Mammary epithelial cell (primary cell): Measurements from ENCODE around the gene ITGB2.

Experiments used
- CTCF ChIP-seq, 2 donors: IDR thresholded peaks in 1 of 2; conservative IDR thresholded peaks in 1 of 2; 2 replicates each; pipeline ENCODE4 v1.5.1; 2011 to 2012; ENCODE audit warnings: inconsistent platforms in 2 of 2, low read length in 2 of 2, mild to moderate bottlenecking in 2 of 2, control low read depth in 1 of 2, low read depth in 1 of 2; ENCODE audit not compliant: insufficient read depth in 1 of 2; ENCODE audit errors: extremely low read depth in 1 of 2
- EZH2 ChIP-seq: IDR thresholded peaks from 2 replicates; pipeline ENCODE4 v1.6.1; 2012; ENCODE audit warnings: low read length, inconsistent platforms, borderline replicate concordance

- TF ChIP-seq CTCF (conservative IDR thresholded peaks at IDR 0.05 in 1 of 2, IDR thresholded peaks at IDR 0.05 in 1 of 2; ENCODE audit: extremely low read depth in 1 of 2, insufficient read depth in 1 of 2, low read depth in 1 of 2, low read length in 2 of 2) (no peak), EZH2 (no peak)
Observed at GRCh38 chr21:44909719-44910118, 11.0 kb downstream of the ITGB2 start.
